GM21737 (cell line): ENCODE data around the gene LRIT2.

Source experiments
- ATAC-seq: cut with Tn5 transposase; IDR thresholded peaks from one replicate; pipeline ENCODE4 v1.9.1; 2021; ENCODE audit warnings: mild to moderate bottlenecking, moderate library complexity; ENCODE audit not compliant: unreplicated experiment

Gene LRIT2

DNA sequence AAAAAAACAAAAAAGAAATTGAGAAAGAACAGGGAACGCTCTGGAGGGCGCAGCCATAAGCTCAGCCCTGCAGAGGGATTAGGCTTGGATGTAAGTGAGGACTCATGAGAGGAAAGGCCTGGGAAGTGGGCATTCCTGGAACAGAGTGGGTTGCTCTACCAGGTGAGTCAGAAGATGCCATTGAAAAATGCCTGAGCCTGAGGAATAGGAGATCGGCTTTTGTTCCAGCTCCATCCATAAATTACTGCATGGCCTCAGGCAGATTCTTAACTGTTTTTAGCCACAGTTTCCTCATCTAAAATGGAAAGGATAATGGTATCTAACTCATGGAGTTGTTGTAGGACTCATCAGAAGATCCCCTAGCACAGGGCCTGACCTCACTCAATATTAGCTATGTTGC is 18.4 kb upstream of the LRIT2 start:
- no peak for ATAC-seq

- ATAC-seq: no peak
Observed at GRCh38 chr10:84241185-84241790, 15.9 kb upstream of the LRIT2 start, which contains the start of gene LRIT1. Gene LRIT1, minus strand, starts transcription at chr10:84241546. Its CDS starts 107 bp downstream, at chr10:84241439.

DNA sequence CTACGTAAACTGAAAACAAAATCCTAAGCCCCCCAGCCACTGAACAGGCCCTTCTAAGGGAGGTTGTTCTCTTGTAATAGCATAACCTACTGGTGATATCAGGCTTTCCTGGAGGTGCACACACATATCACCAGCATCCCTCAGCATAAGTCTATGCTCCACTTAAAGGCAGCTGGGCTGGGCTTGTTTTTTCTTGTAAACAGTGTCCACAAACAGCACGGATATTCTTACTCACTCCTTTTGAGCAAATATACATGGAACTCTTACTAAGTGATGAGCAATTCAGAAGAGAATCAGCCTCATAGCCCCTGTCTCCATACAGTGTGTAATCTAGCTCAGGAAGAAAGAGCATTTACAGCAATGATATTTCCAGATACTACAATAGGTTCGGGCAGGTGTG is 13.6 kb upstream of the LRIT2 start:
- ATAC-seq: no peak

DNA sequence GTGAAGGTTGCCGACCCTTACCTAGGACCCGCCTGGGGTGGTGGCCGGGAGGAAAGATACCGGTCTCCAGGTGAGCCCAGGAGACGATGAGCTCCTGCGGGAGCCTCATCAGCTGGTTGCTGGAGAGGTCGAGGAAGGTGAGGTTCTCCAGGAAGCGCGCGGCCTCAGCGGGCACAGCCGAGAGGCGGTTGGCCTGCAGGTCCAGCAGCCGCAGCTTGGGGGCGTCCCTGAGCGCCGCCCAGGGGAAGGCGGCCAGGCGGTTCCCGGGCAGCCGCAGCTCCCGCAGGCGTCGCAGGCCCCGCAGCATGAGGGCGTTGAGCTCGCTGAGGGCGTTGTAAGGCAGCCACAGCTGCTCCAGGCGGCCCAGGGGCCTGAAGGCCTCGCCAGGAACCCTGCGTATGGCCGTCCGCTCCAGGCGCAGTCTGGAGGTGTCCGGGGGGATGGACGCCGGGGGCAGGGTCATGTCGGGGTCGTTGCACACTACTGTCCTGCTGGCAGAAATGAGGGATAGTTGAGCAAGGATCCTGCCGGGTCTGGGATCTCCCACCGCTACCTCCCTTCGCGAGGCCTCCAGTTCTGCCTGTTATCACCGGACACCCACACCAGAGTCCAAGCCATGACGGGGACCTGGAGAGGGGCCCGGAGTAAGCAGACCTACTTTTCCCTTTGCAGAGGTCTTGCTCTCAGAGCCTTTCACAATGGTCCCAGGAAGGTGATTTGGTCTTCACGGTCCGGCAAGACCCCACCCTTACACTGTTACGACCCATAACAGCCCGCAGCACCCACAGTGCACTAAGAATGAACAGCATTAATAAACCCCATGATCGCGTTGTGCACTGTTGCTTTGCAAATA is 12.1 kb upstream of the LRIT2 start:
- no peak for ATAC-seq

DNA sequence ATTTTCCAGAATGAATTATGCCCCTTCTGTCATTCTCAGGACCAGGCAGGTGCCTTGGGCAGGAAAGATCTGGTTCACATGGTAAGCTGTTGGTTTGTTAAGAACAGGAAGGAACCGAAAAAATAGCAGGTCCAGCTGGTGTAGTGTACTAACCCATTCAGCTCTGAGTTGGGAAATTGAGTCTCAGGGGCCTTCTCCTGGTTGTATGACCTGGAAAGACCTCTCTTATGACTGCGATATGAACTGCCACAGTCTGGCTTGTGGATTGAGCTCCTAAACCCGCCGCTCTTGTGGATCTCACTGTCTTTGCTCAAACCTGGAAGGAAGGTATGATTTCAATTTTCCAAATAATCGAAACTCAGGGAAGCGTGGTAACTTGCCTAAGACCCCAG is 11.5 kb upstream of the LRIT2 start:
- ATAC-seq: no peak

- no peak for ATAC-seq
Observed at GRCh38 chr10:84235096-84235495, 9.8 kb upstream of the LRIT2 start.

GRCh38 chr10:84234479-84234878 is 9.1 kb upstream of the LRIT2 start:
- no peak for ATAC-seq

- no peak for ATAC-seq
Observed at GRCh38 chr10:84233940-84234339, 8.6 kb upstream of the LRIT2 start.

- ATAC-seq: no peak
Observed at GRCh38 chr10:84232376-84232775, 7.0 kb upstream of the LRIT2 start.

DNA sequence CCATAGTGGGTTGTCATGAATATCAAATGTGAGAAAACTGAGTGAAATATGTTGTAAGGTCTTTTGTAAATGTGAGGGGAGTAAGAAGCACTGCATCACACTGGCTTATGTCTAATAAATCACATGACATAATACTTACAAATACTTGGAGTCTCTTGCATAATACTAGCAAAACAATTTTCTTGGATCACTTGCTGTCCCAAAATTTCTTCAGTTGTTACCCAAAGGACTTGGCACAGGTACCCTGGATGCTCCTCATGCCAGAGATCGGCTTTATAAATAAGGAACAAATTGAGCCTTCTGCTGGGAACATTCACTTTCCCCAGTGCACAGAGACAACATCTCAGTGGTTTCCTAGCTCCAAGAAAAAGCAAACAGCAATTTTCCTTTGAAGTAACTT is 5.0 kb upstream of the LRIT2 start:
- no peak for ATAC-seq

GRCh38 chr10:84227810-84228209 is 2.5 kb upstream of the LRIT2 start:
- ATAC-seq: no peak

GRCh38 chr10:84226616-84227015 is 1.3 kb upstream of the LRIT2 start:
- no peak for ATAC-seq

GRCh38 chr10:84224411-84225028 is 824 bp downstream of the LRIT2 start:
- ATAC-seq: no peak

- no peak for ATAC-seq
Observed at GRCh38 chr10:84221916-84222315, 3.4 kb downstream of the LRIT2 start.

GRCh38 chr10:84217746-84218145 is 7.6 kb downstream of the LRIT2 start:
- no peak for ATAC-seq

- ATAC-seq: no peak
Observed at GRCh38 chr10:84216834-84217233, 8.5 kb downstream of the LRIT2 start.

GRCh38 chr10:84214612-84215235 is 10.6 kb downstream of the LRIT2 start:
- ATAC-seq: no peak

GRCh38 chr10:84214046-84214572 is 11.2 kb downstream of the LRIT2 start:
- ATAC-seq: no peak

- ATAC-seq: no peak
Observed at GRCh38 chr10:84213076-84213475, 12.3 kb downstream of the LRIT2 start.

GRCh38 chr10:84212014-84212413 is 13.3 kb downstream of the LRIT2 start:
- no peak for ATAC-seq

DNA sequence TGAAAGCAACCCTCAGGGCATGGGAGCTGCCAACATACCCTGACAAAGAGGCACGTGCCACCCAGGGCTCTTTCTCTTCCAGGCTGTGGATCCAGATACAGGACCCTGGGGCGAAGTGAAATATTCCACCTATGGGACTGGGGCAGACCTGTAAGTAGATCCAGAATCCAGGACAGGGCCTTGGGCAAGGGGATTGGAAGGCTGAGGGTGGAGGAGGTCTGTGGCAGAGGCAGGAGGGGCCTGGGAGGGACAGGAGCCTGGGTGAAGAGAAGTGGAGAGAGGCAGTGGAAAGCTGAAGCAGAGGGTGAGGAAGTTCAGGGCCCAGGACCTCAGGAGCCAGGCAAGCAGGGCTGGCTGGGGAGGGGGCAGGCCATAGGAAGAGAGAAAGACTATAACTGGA is 13.8 kb downstream of the LRIT2 start:
- ATAC-seq: no peak
